ENCODE measurements around the gene ISLR2. TPM values are rescaled to one million over a fixed set of nuclear protein-coding genes. Genes with fewer than 3 reads are reported as not detected.

ISLR2 gene
- total RNA-seq, 1 donor from 2014 or later, result not detected

- intact Hi-C loops (cut with micrococcal nuclease), result no loop called here
Measured at GRCh38 chr15:74176262-74177214, 46.2 kb downstream of the ISLR2 start.

GRCh38 chr15:74178326-74179100 lies 48.1 kb downstream of the ISLR2 start:
- intact Hi-C loops (cut with micrococcal nuclease), result no loop called here

- intact Hi-C loops (cut with micrococcal nuclease), result no loop called here
Measured at GRCh38 chr15:74179101-74179841, 48.9 kb downstream of the ISLR2 start.

GRCh38 chr15:74179983-74180880 lies 49.8 kb downstream of the ISLR2 start:
- intact Hi-C loops (cut with micrococcal nuclease), result no loop called here

- intact Hi-C loops (cut with micrococcal nuclease), result no loop called here
Measured at GRCh38 chr15:74180881-74181602, 50.7 kb downstream of the ISLR2 start.

- intact Hi-C loops (cut with micrococcal nuclease), result no loop called here
Measured at GRCh38 chr15:74182131-74182530, 51.7 kb downstream of the ISLR2 start.

GRCh38 chr15:74184582-74185091 lies 54.3 kb downstream of the ISLR2 start:
- intact Hi-C loops (cut with micrococcal nuclease), result no loop called here

- intact Hi-C loops (cut with micrococcal nuclease), result no loop called here
Measured at GRCh38 chr15:74185710-74186348, 55.4 kb downstream of the ISLR2 start.

Other genes starting within 250 kb of the ISLR2 start
- 1.0 and 1.7 TPM in 2 replicates for gene LOXL1, start 204.1 kb upstream of the ISLR2 start, total RNA-seq
- gene STOML1, start 138.3 kb upstream of the ISLR2 start, total RNA-seq, result 10.6 and 11.7 TPM in 2 replicates
- gene PML, start 135.9 kb upstream of the ISLR2 start, total RNA-seq, result 111 and 130 TPM in 2 replicates
- gene GOLGA6A, start 48.0 kb upstream of the ISLR2 start, total RNA-seq, result 0.17 TPM in 1 of 2 replicates, not detected in the other
- not detected in 2 replicates for gene ISLR, start 43.1 kb downstream of the ISLR2 start, total RNA-seq
- 0.17 TPM in 1 of 2 replicates, not detected in the other for gene STRA6, start 72.2 kb downstream of the ISLR2 start, total RNA-seq
- not detected in 2 replicates for gene CCDC33, start 105.7 kb downstream of the ISLR2 start, total RNA-seq
- gene CYP11A1, start 237.1 kb downstream of the ISLR2 start, total RNA-seq, result not detected in 2 replicates

All from T-helper 1 cell treated with Interleukin-12 subunit alpha and Interleukin-12 subunit beta and Interleukin-4 antibody, amounts not matched to agents 30 ng/mL and 1 ng/mL, for 36 hours (primary cell).